B cell (primary cell): Measurements from ENCODE around the gene MOSPD2. TPM values are rescaled to one million over a fixed set of nuclear protein-coding genes. Genes with fewer than 3 reads are reported as not detected.

Experiments
- ATAC-seq: fragments of 200-7000 bp; cut with Tn5 transposase; one replicate; pipeline ENCODE4 v1.10.0; 2021; ENCODE audit warnings: low read depth, mild to moderate bottlenecking, moderate number of reproducible peaks, moderate library complexity
- CTCF ChIA-PET: fragments of 350-600 bp; sonication (Branson Sonifier 250); formaldehyde crosslinking; loops from one replicate; lab custom pipeline; 2021; ENCODE audit warnings: antibody characterized with exemption, inconsistent platforms; lab: Charles Lee
- POLR2A ChIA-PET: fragments of 350-600 bp; sonication (Branson Sonifier 250); formaldehyde crosslinking; loops from one replicate; lab custom pipeline; 2021; ENCODE audit warnings: antibody characterized with exemption; lab: Charles Lee
- DNase-seq: peaks from one replicate; pipeline ENCODE4 v3.0.0; 2013
- H2AFZ ChIP-seq: 2 replicates; pipeline ENCODE4 v1.6.1; 2012; ENCODE audit warnings: mild to moderate bottlenecking, low read depth, low read length; ENCODE audit not compliant: insufficient read depth, poor library complexity, severe bottlenecking
- H3K27ac ChIP-seq, 2 donors: 1 replicate in 1 of 2; 2 replicates in 1 of 2; pipeline ENCODE4 v1.5.1; 2012 to 2013; ENCODE audit warnings: low read length in 2 of 2, mild to moderate bottlenecking in 2 of 2, moderate library complexity in 1 of 2
- H3K27me3 ChIP-seq, 4 experiments: fragments of 200-600 bp in 1 of 4; sonication (generic) in 1 of 4; replicated peaks in 1 of 4; 1 replicate in 2 of 4; 2 replicates in 2 of 4; pipeline versions ENCODE4 v1.6.1 to v1.7.0; 2013 to 2016; ENCODE audit warnings: low read length in 3 of 4, mild to moderate bottlenecking in 2 of 4, mixed read lengths in 1 of 4, moderate library complexity in 1 of 4; ENCODE audit not compliant: insufficient read depth in 4 of 4, control insufficient read depth in 3 of 4; ENCODE audit errors: control extremely low read depth in 1 of 4
- H3K36me3 ChIP-seq, 2 experiments: replicated peaks in 1 of 2; 1 replicate in 1 of 2; 2 replicates in 1 of 2; pipeline versions ENCODE4 v1.6.1 to v1.7.1; 2013; ENCODE audit warnings: low read length in 1 of 2; ENCODE audit not compliant: insufficient read depth in 2 of 2, control insufficient read depth in 1 of 2; ENCODE audit errors: control extremely low read depth in 1 of 2, extremely low read depth in 1 of 2
- H3K4me1 ChIP-seq, 2 donors: fragments of 200-600 bp in 1 of 2; sonication (generic) in 1 of 2; 1 replicate in 1 of 2; 2 replicates in 1 of 2; pipeline versions ENCODE4 v1.5.1 to v1.6.1; 2013 to 2017; ENCODE audit warnings: low read length in 2 of 2; ENCODE audit not compliant: control insufficient read depth in 2 of 2, insufficient read depth in 2 of 2
- H3K4me2 ChIP-seq: replicated peaks from 2 replicates; pipeline ENCODE3; 2012; ENCODE audit warnings: mild to moderate bottlenecking, low read depth, low read length; ENCODE audit not compliant: poor library complexity, severe bottlenecking
- H3K4me3 ChIP-seq, 5 experiments: fragments of 200-600 bp in 1 of 5; sonication (generic) in 1 of 5; 1 replicate in 3 of 5; 2 replicates in 2 of 5; pipeline versions ENCODE4 v1.5.1 to v1.7.0; 2011 to 2016; ENCODE audit warnings: low read length in 4 of 5, mild to moderate bottlenecking in 4 of 5, low read depth in 2 of 5, control low read depth in 1 of 5, moderate library complexity in 1 of 5; ENCODE audit not compliant: insufficient read depth in 1 of 5; ENCODE audit errors: control extremely low read depth in 1 of 5, extremely low read depth in 1 of 5
- H3K79me2 ChIP-seq: fragments of 200-600 bp; sonication (generic); one replicate; pipeline ENCODE4 v1.6.0; 2016; ENCODE audit warnings: low read length; ENCODE audit not compliant: control insufficient read depth, insufficient read depth
- H3K9ac ChIP-seq: fragments of 200-600 bp; sonication (generic); 2 replicates; pipeline ENCODE4 v1.6.1; 2017; ENCODE audit warnings: mild to moderate bottlenecking, low read length, moderate library complexity
- H3K9me3 ChIP-seq, 3 donors: one replicate each; pipeline versions ENCODE4 v1.6.1 to v1.7.1; 2013; ENCODE audit warnings: low read length in 2 of 3; ENCODE audit not compliant: control insufficient read depth in 2 of 3, insufficient read depth in 1 of 3; ENCODE audit errors: control extremely low read depth in 1 of 3
- H4K20me1 ChIP-seq: 2 replicates; pipeline ENCODE4 v1.6.0; 2012; ENCODE audit warnings: mild to moderate bottlenecking, low read length; ENCODE audit not compliant: insufficient read depth, control insufficient read depth, poor library complexity, severe bottlenecking
- H3K27ac Mint-ChIP-seq: one replicate; pipeline ENCODE4 v1.8.0; 2021; ENCODE audit warnings: mixed read lengths
- H3K27me3 Mint-ChIP-seq: one replicate; pipeline ENCODE4 v1.8.0; 2021; ENCODE audit warnings: mixed read lengths
- H3K4me1 Mint-ChIP-seq: one replicate; pipeline ENCODE4 v1.8.0; 2021; ENCODE audit warnings: mixed read lengths
- H3K4me3 Mint-ChIP-seq: one replicate; pipeline ENCODE4 v1.8.0; 2021; ENCODE audit warnings: mixed read lengths
- H3K9me3 Mint-ChIP-seq: one replicate; pipeline ENCODE4 v1.8.0; 2022; ENCODE audit warnings: mixed read lengths; ENCODE audit not compliant: insufficient read depth
- EZH2 ChIP-seq: IDR thresholded peaks from 2 replicates; pipeline ENCODE4 v1.6.1; 2012; ENCODE audit warnings: borderline replicate concordance, low read depth, mild to moderate bottlenecking, moderate library complexity, low read length; ENCODE audit not compliant: insufficient read depth, poor library complexity, severe bottlenecking
- WGBS: methylation state at CpG from one replicate; pipeline ENCODE4 v1.1.5; 2013; ENCODE audit warnings: missing lambda C conversion rate; ENCODE audit not compliant: insufficient coverage; 5-methylcytosine and 5-hydroxymethylcytosine counted together
- intact Hi-C: fragments of 100-400 bp; cut with micrococcal nuclease; formaldehyde crosslinking; loops from one replicate; pipeline ENCODE4 v1.10.0; 2022
- polyA plus RNA-seq: library from polyadenylated mRNA; depleted of rRNA; stranded (reverse); fragments of >200 nt; gene quantifications from 2 replicates; pipeline ENCODE4 v1.2.3, GENCODE V29; 2012
- total RNA-seq, 2 donors: library from RNA; stranded (reverse); fragments of 120-200 nt in 1 of 2; gene quantifications; 1 replicate in 1 of 2; 2 replicates in 1 of 2; pipeline versions ENCODE4 v1.2.3 to v1.2.4, GENCODE V29; 2013 to 2022
- TF ChIP-seq, protein P1 (sequence below): fragments of 200-600 bp; IDR thresholded peaks from one replicate; pipeline ENCODE4 v1.8.0; 2022; ENCODE audit warnings: antibody characterized with exemption, mild to moderate bottlenecking

MOSPD2 gene
- total and polyA plus RNA-seq, 2 donors (not counting 1 experiment from before 2014, with no cell fraction given): 5.2 to 23.1 TPM

- H3K79me2 ChIP-seq: no peaks in the 10 kb centered on the region
- H2AFZ ChIP-seq: no peak overlapping the region
- H3K27ac Mint-ChIP-seq: no peak overlapping the region
- H3K27ac ChIP-seq: no peak overlapping the region
- no peak overlapping the region for H3K4me2 ChIP-seq
- TF ChIP-seq, protein P1, sequence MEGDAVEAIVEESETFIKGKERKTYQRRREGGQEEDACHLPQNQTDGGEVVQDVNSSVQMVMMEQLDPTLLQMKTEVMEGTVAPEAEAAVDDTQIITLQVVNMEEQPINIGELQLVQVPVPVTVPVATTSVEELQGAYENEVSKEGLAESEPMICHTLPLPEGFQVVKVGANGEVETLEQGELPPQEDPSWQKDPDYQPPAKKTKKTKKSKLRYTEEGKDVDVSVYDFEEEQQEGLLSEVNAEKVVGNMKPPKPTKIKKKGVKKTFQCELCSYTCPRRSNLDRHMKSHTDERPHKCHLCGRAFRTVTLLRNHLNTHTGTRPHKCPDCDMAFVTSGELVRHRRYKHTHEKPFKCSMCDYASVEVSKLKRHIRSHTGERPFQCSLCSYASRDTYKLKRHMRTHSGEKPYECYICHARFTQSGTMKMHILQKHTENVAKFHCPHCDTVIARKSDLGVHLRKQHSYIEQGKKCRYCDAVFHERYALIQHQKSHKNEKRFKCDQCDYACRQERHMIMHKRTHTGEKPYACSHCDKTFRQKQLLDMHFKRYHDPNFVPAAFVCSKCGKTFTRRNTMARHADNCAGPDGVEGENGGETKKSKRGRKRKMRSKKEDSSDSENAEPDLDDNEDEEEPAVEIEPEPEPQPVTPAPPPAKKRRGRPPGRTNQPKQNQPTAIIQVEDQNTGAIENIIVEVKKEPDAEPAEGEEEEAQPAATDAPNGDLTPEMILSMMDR: no peak
- no peak for TF ChIP-seq EZH2
- no peaks in the 10 kb centered on the region for H3K4me1 Mint-ChIP-seq
- ATAC-seq (no peak), DNase-seq (no peak)
- POLR2A ChIA-PET: no interaction called here
- no peaks in the 10 kb centered on the region for H3K4me1 ChIP-seq
- no peaks in the 10 kb centered on the region for H4K20me1 ChIP-seq
- H3K9me3 ChIP-seq: no peaks in the 10 kb centered on the region
- H3K27me3 ChIP-seq: no peaks in the 10 kb centered on the region
- CTCF ChIA-PET: no interaction called here
- intact Hi-C loops: no loop called here
- H3K27me3 Mint-ChIP-seq: no peaks in the 10 kb centered on the region
- H3K9me3 Mint-ChIP-seq: no peaks in the 10 kb centered on the region
- no peaks in the 10 kb centered on the region for H3K36me3 ChIP-seq
- no peak overlapping the region for H3K4me3 ChIP-seq
- WGBS: no CpG with 5 or more reads among the region's 1 CpG
- H3K9ac ChIP-seq: no peak overlapping the region
- no peak overlapping the region for H3K4me3 Mint-ChIP-seq
Measured at GRCh38 chrX:14934423-14934822, 61.2 kb downstream of the MOSPD2 start.

DNA sequence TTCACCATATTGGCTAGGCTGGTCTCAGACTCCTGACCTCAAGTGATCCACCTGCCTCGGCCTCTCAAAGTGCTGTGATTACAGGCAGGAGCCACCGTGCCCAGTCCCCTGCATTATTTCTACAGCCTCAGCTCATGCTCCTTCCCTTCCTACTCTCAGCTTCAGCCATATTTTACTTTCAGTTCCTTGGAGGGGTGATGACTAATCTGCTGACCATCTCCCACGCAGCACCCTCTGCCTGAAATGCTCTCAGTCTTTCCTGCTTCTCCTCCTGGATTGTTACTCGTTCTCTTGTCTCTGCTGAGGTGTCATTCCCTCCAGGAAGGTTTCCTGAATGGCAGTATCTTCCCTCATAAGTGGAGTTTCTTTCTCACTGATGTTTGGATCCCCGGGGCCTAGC lies 63.3 kb downstream of the MOSPD2 start:
- H3K27me3 Mint-ChIP-seq: no peaks in the 10 kb centered on the region
- no peaks in the 10 kb centered on the region for H3K9me3 ChIP-seq
- H3K4me1 ChIP-seq: no peaks in the 10 kb centered on the region

More for the DNA sequence above, 63.3 kb downstream of the MOSPD2 start:
- POLR2A ChIA-PET: no interaction called here
- no peaks in the 10 kb centered on the region for H3K36me3 ChIP-seq
- DNase-seq (no peak), ATAC-seq (no peak)
- H3K79me2 ChIP-seq: no peaks in the 10 kb centered on the region
- no peak overlapping the region for H3K27ac Mint-ChIP-seq
- TF ChIP-seq, protein P1: no peak
- no peak for TF ChIP-seq EZH2
- H2AFZ ChIP-seq: no peak overlapping the region
- intact Hi-C loops: no loop called here
- CTCF ChIA-PET: no interaction called here
- H3K4me1 Mint-ChIP-seq: no peaks in the 10 kb centered on the region
- H3K9ac ChIP-seq: no peak overlapping the region
- H3K4me3 Mint-ChIP-seq: no peak overlapping the region
- no peak overlapping the region for H3K4me3 ChIP-seq
- H3K9me3 Mint-ChIP-seq: no peaks in the 10 kb centered on the region
- H3K4me2 ChIP-seq: no peak overlapping the region
- WGBS: 100% methylated on average over 1 of the region's 5 CpGs
- no peaks in the 10 kb centered on the region for H4K20me1 ChIP-seq
- H3K27ac ChIP-seq: no peak overlapping the region
- H3K27me3 ChIP-seq: no peaks in the 10 kb centered on the region
